ENCODE results near the gene GPBP1L1. TPM values are rescaled to one million over a fixed set of nuclear protein-coding genes. Genes with fewer than 3 reads are reported as not detected.

The GPBP1L1 gene
- polyA plus RNA-seq, 1 experiment = 63.0 TPM

GRCh38 chr1:45686015-45686287 lies 382 bp downstream of the GPBP1L1 start:
- peak overlapping the region; percentile 98 for H3K4me3 ChIP-seq (ENCODE audit: low read depth, low read length)
- no peaks in the 10 kb centered on the region for H3K27me3 ChIP-seq (ENCODE audit: control insufficient read depth, insufficient read depth, low read length)
- TF ChIP-seq CTCF (IDR thresholded peaks at IDR 0.05; ENCODE audit: low read depth, low read length) = no peak
- no peaks in the 10 kb centered on the region for H3K9me3 ChIP-seq (ENCODE audit: control insufficient read depth, insufficient read depth, low read length)
- POLR2A ChIA-PET = interaction anchor here (0.6 to 2.6 kb wide), 9 partner anchors 9 to 587 kb away, joined by 3 to 12 read pairs (median 3); partner anchors contain the start of genes MAST2, NASP and PRDX1
- CTCF ChIA-PET = interaction anchor here (0.6 to 1.0 kb wide), 6 partner anchors 11 to 383 kb away, joined by 3 to 4 read pairs (median 4); no protein-coding TSS in a partner anchor
- H3K27ac ChIP-seq (ENCODE audit: low read depth, low read length) = peak overlapping the region; percentile 82
- no peak for DNase-seq (ENCODE audit: low read depth, low spot score)

GRCh38 chr1:45685308-45686014 lies 872 bp downstream of the GPBP1L1 start:
- no peak for DNase-seq (ENCODE audit: low read depth, low spot score)
- Histone ChIP-seq H3K9me3 (ENCODE audit: control insufficient read depth, insufficient read depth, low read length) (no peaks in the 10 kb centered on the region), H3K4me3 (ENCODE audit: low read depth, low read length) (peak overlapping the region; percentile 98), H3K27ac (ENCODE audit: low read depth, low read length) (no peak overlapping the region), H3K27me3 (ENCODE audit: control insufficient read depth, insufficient read depth, low read length) (no peaks in the 10 kb centered on the region)
- TF ChIP-seq CTCF (IDR thresholded peaks at IDR 0.05; ENCODE audit: low read depth, low read length) = no peak
- ChIA-PET POLR2A (interaction anchor here (0.7 to 2.6 kb wide), 5 partner anchors 9 to 164 kb away, joined by 3 to 12 read pairs (median 8); partner anchors contain the start of genes NASP and PRDX1), CTCF (interaction anchor here (0.6 to 1.0 kb wide), 5 partner anchors 10 to 383 kb away, joined by 3 to 4 read pairs (median 4); no protein-coding TSS in a partner anchor)

GRCh38 chr1:45684402-45684801 lies 1.9 kb downstream of the GPBP1L1 start:
- Histone ChIP-seq H3K4me3 (ENCODE audit: low read depth, low read length) (peak overlapping the region; percentile 98), H3K27ac (ENCODE audit: low read depth, low read length) (no peak overlapping the region), H3K27me3 (ENCODE audit: control insufficient read depth, insufficient read depth, low read length) (no peaks in the 10 kb centered on the region), H3K9me3 (ENCODE audit: control insufficient read depth, insufficient read depth, low read length) (no peaks in the 10 kb centered on the region)
- CTCF ChIA-PET = no interaction called here
- no peak for TF ChIP-seq CTCF (IDR thresholded peaks at IDR 0.05; ENCODE audit: low read depth, low read length)
- POLR2A ChIA-PET = interaction anchor here (1.1 kb wide), 1 partner anchor 163 kb away, joined by 4 read pairs; the partner anchor contains the start of gene PRDX1
- no peak for DNase-seq (ENCODE audit: low read depth, low spot score)

- Histone ChIP-seq H3K9me3 (ENCODE audit: control insufficient read depth, insufficient read depth, low read length) (no peaks in the 10 kb centered on the region), H3K27me3 (ENCODE audit: control insufficient read depth, insufficient read depth, low read length) (no peaks in the 10 kb centered on the region), H3K27ac (ENCODE audit: low read depth, low read length) (no peak overlapping the region), H3K4me3 (ENCODE audit: low read depth, low read length) (no peak overlapping the region)
- no peak for TF ChIP-seq CTCF (IDR thresholded peaks at IDR 0.05; ENCODE audit: low read depth, low read length)
- no peak for DNase-seq (ENCODE audit: low read depth, low spot score)
- ChIA-PET CTCF (interaction anchor here (1.3 kb wide), 1 partner anchor 14 kb away, joined by 4 read pairs; no protein-coding TSS in a partner anchor), POLR2A (no interaction called here)
These were observed 3.4 kb downstream of the GPBP1L1 start for GRCh38 chr1:45682942-45683341.

- H3K4me3 ChIP-seq (ENCODE audit: low read depth, low read length) = no peak overlapping the region
- H3K9me3 ChIP-seq (ENCODE audit: control insufficient read depth, insufficient read depth, low read length) = no peaks in the 10 kb centered on the region
- no peak overlapping the region for H3K27ac ChIP-seq (ENCODE audit: low read depth, low read length)
- no peak for TF ChIP-seq CTCF (IDR thresholded peaks at IDR 0.05; ENCODE audit: low read depth, low read length)
- no peaks in the 10 kb centered on the region for H3K27me3 ChIP-seq (ENCODE audit: control insufficient read depth, insufficient read depth, low read length)
- ChIA-PET POLR2A (no interaction called here), CTCF (no interaction called here)
- DNase-seq (ENCODE audit: low read depth, low spot score) = no peak
These were observed 7.2 kb downstream of the GPBP1L1 start for GRCh38 chr1:45679123-45679522.
